Right lobe of liver (tissue), 6 donors: ENCODE results near the gene LRAT. TPM values are rescaled to one million over a fixed set of nuclear protein-coding genes. Genes with fewer than 3 reads are reported as not detected.
A peak's percentile ranks its signal among the peaks of the same experiment; 100 is the strongest.

ENCODE experiments used
- ATAC-seq, 4 donors: fragments of 200-7000 bp; cut with Tn5 transposase; one replicate each; pipeline ENCODE4 v1.9.1; 2020; ENCODE audit warnings: mild to moderate bottlenecking in 4 of 4, moderate library complexity in 4 of 4
- DNase-seq, 3 donors: peaks; one replicate each; pipeline ENCODE4 v3.0.0-alpha.2; 2020
- H3K27ac ChIP-seq, 3 donors: fragments of 200-600 bp; one replicate each; pipeline ENCODE4 v1.8.0; 2022
- H3K27me3 ChIP-seq, 2 donors: fragments of 200-600 bp; one replicate each; pipeline ENCODE4 v1.8.0; 2022
- H3K36me3 ChIP-seq, 4 donors: fragments of 200-600 bp; sonication (generic) in 1 of 4; one replicate each; pipeline versions ENCODE4 v1.5.1 to v1.8.0; 2017 to 2022; ENCODE audit warnings: control low read depth in 1 of 4
- H3K4me1 ChIP-seq, 4 donors: fragments of 200-600 bp; sonication (generic) in 1 of 4; one replicate each; pipeline versions ENCODE4 v1.5.1 to v1.8.0; 2017 to 2022; ENCODE audit warnings: control low read depth in 1 of 4
- H3K4me3 ChIP-seq, 3 donors: fragments of 200-600 bp; one replicate each; pipeline ENCODE4 v1.8.0; 2022
- H3K9me3 ChIP-seq, 4 donors: fragments of 200-600 bp; sonication (generic) in 1 of 4; one replicate each; pipeline versions ENCODE4 v1.5.1 to v1.8.0; 2017 to 2022; ENCODE audit warnings: control low read depth in 1 of 4
- POLR2A ChIP-seq: fragments of 450-650 bp; IDR thresholded peaks from one replicate; pipeline ENCODE4 v1.6.1; 2017; ENCODE audit warnings: antibody characterized with exemption, mild to moderate bottlenecking
- WGBS: methylation state at CpG from one replicate; pipeline ENCODE4 v1.1.6; 2018; ENCODE audit warnings: low coverage, low lambda C conversion rate; ENCODE audit not compliant: insufficient coverage; ENCODE audit errors: missing lambda C conversion rate; 5-methylcytosine and 5-hydroxymethylcytosine counted together
- intact Hi-C, 2 donors: fragments of 100-400 bp; cut with DNase I; formaldehyde crosslinking; loops; one replicate each; pipeline versions ENCODE4 v1.11.2 to v1.14.1; 2022
- small RNA-seq, 2 experiments: library from RNA; depleted of rRNA; stranded (forward); fragments of <200 nt; gene quantifications; one replicate each; pipeline ENCODE3, GENCODE V24; 2016
- total RNA-seq, 6 experiments: library from RNA; depleted of rRNA in 2 of 6; stranded (reverse); fragments of >200 nt in 2 of 6; fragmentation: NEBNext Ultra II Directional in 3 of 6; extraction: Animal tissue kit (Norgen Biotek cat#: 25700) in 3 of 6; gene quantifications; one replicate each; pipeline versions ENCODE4 v1.1.0 to v1.2.4, GENCODE V29; 2016 to 2023
- TF ChIP-seq, protein P1 (sequence below), 4 donors: fragments of 200-600 bp in 3 of 4; fragments of 450-650 bp in 1 of 4; IDR thresholded peaks; one replicate each; pipeline versions ENCODE4 v1.5.1 to v1.8.0; 2016 to 2022; ENCODE audit warnings: antibody characterized with exemption in 4 of 4, mild to moderate bottlenecking in 2 of 4
- donor health status: DM: no; HTN: yes; CAD: no.
- donor health status: DM: no; HTN: no; CAD: no.
- donor health status: DM: no; HTN: no; CAD: no.
- donor health status: DM: no; HTN: yes; CAD: no.
- donor health status: DM: no; HTN: yes; CAD: no.

LRAT gene
- total RNA-seq, 6 experiments from 2014 or later: 0.70 to 4.9 (median 1.5) TPM

DNA sequence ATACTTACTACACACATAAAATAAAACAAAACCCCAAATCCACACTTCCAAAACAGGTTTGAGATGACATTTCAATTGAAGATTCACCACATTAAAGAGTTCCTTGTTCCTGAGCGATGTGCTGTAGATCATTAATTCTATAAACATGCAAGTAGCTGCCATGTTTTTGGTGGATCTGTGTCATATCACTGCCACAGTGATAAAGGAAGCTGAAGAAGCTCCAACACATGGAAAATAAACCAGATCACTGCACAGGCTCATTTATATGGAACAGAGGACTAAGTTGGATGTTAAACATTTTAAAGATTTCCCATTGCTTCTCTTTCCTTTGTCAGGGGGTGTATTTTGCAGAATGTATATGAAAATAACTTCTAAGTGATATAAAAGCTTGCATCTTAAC lies 34.5 kb downstream of the LRAT start:
- Histone ChIP-seq H3K36me3 (no peaks in the 10 kb centered on the region), H3K27me3 (no peaks in the 10 kb centered on the region), H3K9me3 (no peaks in the 10 kb centered on the region), H3K4me3 (no peak overlapping the region), H3K27ac (no peak overlapping the region), H3K4me1 (no peaks in the 10 kb centered on the region)
- 81% methylated on average over 1 of the region's 1 CpG for WGBS
- intact Hi-C loops: loop anchor here (10.0 kb wide), 1 partner anchor 133 kb away; no protein-coding TSS in a partner anchor
- ATAC-seq: no peak
- DNase-seq: no peak
- TF ChIP-seq, protein P1, sequence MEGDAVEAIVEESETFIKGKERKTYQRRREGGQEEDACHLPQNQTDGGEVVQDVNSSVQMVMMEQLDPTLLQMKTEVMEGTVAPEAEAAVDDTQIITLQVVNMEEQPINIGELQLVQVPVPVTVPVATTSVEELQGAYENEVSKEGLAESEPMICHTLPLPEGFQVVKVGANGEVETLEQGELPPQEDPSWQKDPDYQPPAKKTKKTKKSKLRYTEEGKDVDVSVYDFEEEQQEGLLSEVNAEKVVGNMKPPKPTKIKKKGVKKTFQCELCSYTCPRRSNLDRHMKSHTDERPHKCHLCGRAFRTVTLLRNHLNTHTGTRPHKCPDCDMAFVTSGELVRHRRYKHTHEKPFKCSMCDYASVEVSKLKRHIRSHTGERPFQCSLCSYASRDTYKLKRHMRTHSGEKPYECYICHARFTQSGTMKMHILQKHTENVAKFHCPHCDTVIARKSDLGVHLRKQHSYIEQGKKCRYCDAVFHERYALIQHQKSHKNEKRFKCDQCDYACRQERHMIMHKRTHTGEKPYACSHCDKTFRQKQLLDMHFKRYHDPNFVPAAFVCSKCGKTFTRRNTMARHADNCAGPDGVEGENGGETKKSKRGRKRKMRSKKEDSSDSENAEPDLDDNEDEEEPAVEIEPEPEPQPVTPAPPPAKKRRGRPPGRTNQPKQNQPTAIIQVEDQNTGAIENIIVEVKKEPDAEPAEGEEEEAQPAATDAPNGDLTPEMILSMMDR (IDR thresholded peaks at IDR 0.05): no peak
- no peak for TF ChIP-seq POLR2A

DNA sequence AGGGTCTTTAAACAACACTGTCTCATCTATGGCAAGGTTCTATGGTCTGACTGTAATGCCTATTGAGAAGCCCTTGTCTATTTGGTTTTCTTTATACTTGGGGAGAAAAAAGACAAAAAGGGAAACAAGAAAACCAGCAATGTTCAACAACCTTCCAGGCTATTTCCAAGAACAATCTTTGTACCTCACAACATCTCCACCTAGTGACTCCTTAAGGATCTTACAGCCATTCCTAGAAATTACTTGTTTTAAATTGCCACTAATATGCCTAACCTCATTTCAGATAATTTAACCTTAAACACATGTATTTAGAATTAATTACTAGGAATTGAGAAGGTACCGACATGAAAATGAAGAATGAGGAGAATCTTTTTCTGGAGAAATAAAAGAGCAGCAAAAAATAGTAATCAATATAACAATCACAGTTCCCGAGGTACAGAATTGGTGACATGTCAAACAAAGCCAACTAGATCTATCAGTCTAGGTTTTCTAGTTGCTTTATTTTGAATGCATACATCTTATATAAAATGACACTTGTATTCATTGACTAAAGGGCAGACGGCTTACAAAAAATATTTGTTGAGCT lies 35.7 kb downstream of the LRAT start:
- Histone ChIP-seq H3K27me3 (no peaks in the 10 kb centered on the region), H3K4me1 (no peaks in the 10 kb centered on the region), H3K4me3 (no peak overlapping the region), H3K27ac (no peak overlapping the region), H3K9me3 (no peaks in the 10 kb centered on the region), H3K36me3 (no peaks in the 10 kb centered on the region)
- TF ChIP-seq POLR2A: no peak
- TF ChIP-seq, protein P1 (IDR thresholded peaks at IDR 0.05): peak; percentile 59 to 69 (median 64)
- intact Hi-C loops: loop anchor here (10.0 kb wide), 1 partner anchor 135 kb away; no protein-coding TSS in a partner anchor
- 15% methylated on average over 3 of the region's 3 CpGs for WGBS
- DNase-seq: no peak
- ATAC-seq: peak; percentile 72 to 79 (median 77)

GRCh38 chr4:154781126-154781982 lies 37.6 kb downstream of the LRAT start, which contains the start of gene RBM46:
RBM46 (plus strand) TSS chr4:154781272; CDS start chr4:154796753, 15,481 bp downstream.
- Histone ChIP-seq H3K4me3 (peak within 1 kb of the TSS in 1 of 3 donors; percentile 20), H3K9me3 (no peaks in the 10 kb centered on the region), H3K27ac (no peak within 1 kb of the TSS), H3K4me1 (no peaks in the 10 kb centered on the region), H3K27me3 (no peaks in the 10 kb centered on the region), H3K36me3 (no peaks in the 10 kb centered on the region)
- DNase-seq (peak in 1 of 3 donors; percentile 54), ATAC-seq (peak in 1 of 4 donors; percentile 39)
- TF ChIP-seq, protein P1 (IDR thresholded peaks at IDR 0.05): no peak
- no peak for TF ChIP-seq POLR2A
- 67% methylated on average over 25 of the region's 76 CpGs for WGBS
- intact Hi-C loops: no loop called here

- DNase-seq: no peak
- intact Hi-C loops: no loop called here
These were observed 38.1 kb downstream of the LRAT start for GRCh38 chr4:154781983-154782293.

More at GRCh38 chr4:154781983-154782293, 38.1 kb downstream of the LRAT start:
- H3K36me3 ChIP-seq: no peaks in the 10 kb centered on the region
- TF ChIP-seq POLR2A: no peak
- TF ChIP-seq, protein P1 (IDR thresholded peaks at IDR 0.05): no peak
- H3K27ac ChIP-seq: no peak overlapping the region
- H3K4me1 ChIP-seq: no peaks in the 10 kb centered on the region
- H3K27me3 ChIP-seq: no peaks in the 10 kb centered on the region
- 82% methylated on average over 18 of the region's 18 CpGs for WGBS
- no peak overlapping the region for H3K4me3 ChIP-seq
- H3K9me3 ChIP-seq: no peaks in the 10 kb centered on the region
- no peak for ATAC-seq

Small RNA genes lying within 50 kb of the gene (small RNA-seq; reads per million reads assigned to genes)
- 0 reads per million in 2 experiments for gene NDUFB2P1
- gene RNU2-44P: 0 reads per million in 2 experiments
- gene RNU2-66P: 0 reads per million in 2 experiments

Other genes starting within 250 kb of the LRAT start
- 10 to 100 TPM; 33.1 to 55.8 (median 39.2) TPM for gene PLRG1, start 193.6 kb upstream of the LRAT start, total RNA-seq
- over 10,000 TPM in 5 of 6 experiments, 1,000 to 10,000 TPM in 1; 6,080 to 16,362 (median 11,864) TPM for gene FGB, start 181.0 kb upstream of the LRAT start, total RNA-seq
- over 10,000 TPM in 5 of 6 experiments, 1,000 to 10,000 TPM in 1; 8,384 to 20,319 (median 15,496) TPM for gene FGA, start 153.3 kb upstream of the LRAT start, total RNA-seq
- gene FGG, start 131.3 kb upstream of the LRAT start, total RNA-seq: over 10,000 TPM in 4 of 6 experiments, 1,000 to 10,000 TPM in 2; 5,578 to 14,578 (median 13,052) TPM
- under 1 TPM in 2 of 6 experiments, not detected in 4; 0.11 to 0.15 TPM for gene RBM46, start 37.3 kb downstream of the LRAT start, total RNA-seq